Esophagus squamous epithelium (tissue), 5 donors: ENCODE data around the gene SHMT2. TPM values are rescaled to one million over a fixed set of nuclear protein-coding genes. Genes with fewer than 3 reads are reported as not detected.

ENCODE experiments used
- DNase-seq: peaks from one replicate; lab custom pipeline; 2025; lab: John Stamatoyannopoulos, UW
- H3K27ac ChIP-seq, 4 donors: fragments of 200-600 bp; sonication (generic); one replicate each; pipeline ENCODE4 v1.5.1; 2016 to 2019; ENCODE audit warnings: mild to moderate bottlenecking in 1 of 4
- H3K27me3 ChIP-seq, 4 donors: fragments of 200-600 bp; sonication (generic); 1 replicate in 3 of 4; 2 replicates in 1 of 4; pipeline versions ENCODE4 v1.5.1 to v1.6.0; 2017 to 2021; ENCODE audit warnings: antibody characterized with exemption in 1 of 4
- H3K36me3 ChIP-seq, 3 donors: fragments of 200-600 bp; sonication (generic); one replicate each; pipeline ENCODE4 v1.5.1; 2016 to 2019
- H3K4me1 ChIP-seq, 3 donors: fragments of 200-600 bp; sonication (generic); one replicate each; pipeline ENCODE4 v1.5.1; 2017 to 2019
- H3K4me3 ChIP-seq, 4 donors: fragments of 200-600 bp; sonication (generic); 1 replicate in 3 of 4; 2 replicates in 1 of 4; pipeline ENCODE4 v1.5.1; 2016 to 2019; ENCODE audit warnings: mild to moderate bottlenecking in 2 of 4, moderate library complexity in 1 of 4
- H3K9me3 ChIP-seq, 3 donors: fragments of 200-600 bp; sonication (generic); one replicate each; pipeline ENCODE4 v1.5.1; 2016 to 2019
- POLR2A ChIP-seq, 4 donors: fragments of 450-650 bp; IDR thresholded peaks; one replicate each; pipeline ENCODE4 v1.6.1; 2017; ENCODE audit warnings: antibody characterized with exemption in 4 of 4, mild to moderate bottlenecking in 4 of 4, moderate library complexity in 3 of 4
- WGBS, 2 donors: methylation state at CpG; one replicate each; pipeline ENCODE4 v1.1.5; 2018; 5-methylcytosine and 5-hydroxymethylcytosine counted together
- intact Hi-C: fragments of 100-400 bp; cut with DNase I; formaldehyde crosslinking; loops from one replicate; pipeline ENCODE4 v1.15.0; 2022
- total RNA-seq, 4 donors: library from RNA; depleted of rRNA; stranded (reverse); fragments of >200 nt; gene quantifications; one replicate each; pipeline ENCODE4 v1.1.0, GENCODE V29; 2016
- TF ChIP-seq, protein P1 (sequence below), 6 experiments: fragments of 450-650 bp in 4 of 6; fragments of 200-600 bp in 2 of 6; sonication (generic) in 2 of 6; IDR thresholded peaks; one replicate each; pipeline ENCODE4 v1.5.1; 2016 to 2019; ENCODE audit warnings: antibody characterized with exemption in 6 of 6, mild to moderate bottlenecking in 4 of 6, moderate library complexity in 4 of 6
- donor health status: DM: yes; HTN: yes; CAD: no.

The SHMT2 gene
- total RNA-seq, 4 donors from 2014 or later, result 56.1 to 104 (median 76.6) TPM

DNA sequence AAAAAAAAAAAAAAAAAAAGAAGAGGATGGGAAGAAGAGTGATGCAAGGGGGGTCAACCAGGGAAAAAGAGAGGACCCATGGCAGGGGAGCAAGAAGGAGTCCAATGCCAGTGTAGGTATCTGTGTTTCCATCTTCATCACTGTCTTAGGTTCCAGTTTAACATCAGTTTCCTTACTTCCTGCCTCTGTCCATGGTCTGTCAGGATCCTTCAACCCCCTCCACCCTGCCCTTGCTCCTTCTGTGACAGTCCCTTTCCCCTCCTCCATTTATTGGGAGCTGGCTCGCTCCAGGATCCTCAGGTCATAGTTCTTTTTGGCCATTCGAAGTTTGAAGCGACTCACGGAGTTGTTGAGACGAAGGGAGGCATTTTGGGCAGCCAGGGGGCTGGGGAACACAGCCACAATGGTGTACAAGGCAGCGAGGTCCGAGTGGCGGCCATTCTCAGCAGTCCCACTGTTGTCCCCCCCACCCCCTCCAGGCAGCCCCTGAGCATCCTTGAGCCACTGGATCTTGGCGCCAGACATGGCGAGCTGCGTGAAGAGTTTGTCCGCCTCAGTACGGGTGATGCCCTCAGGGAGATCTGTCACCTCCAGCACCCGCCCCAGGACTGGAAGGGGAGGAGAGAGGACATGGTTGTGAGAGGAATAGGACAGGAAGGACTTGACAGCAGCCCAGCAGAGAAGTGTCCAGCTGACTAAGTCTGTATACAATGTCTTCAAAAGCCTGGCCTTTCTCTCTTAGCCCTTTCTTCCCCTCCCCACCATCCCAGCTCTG, 25.2 kb downstream of the SHMT2 start:
- intact Hi-C loops, result no loop called here
- no peaks in the 10 kb centered on the region for H3K27me3 ChIP-seq
- H3K9me3 ChIP-seq, result no peaks in the 10 kb centered on the region
- WGBS, 2 donors, result 100% methylated on average over 4 of the region's 14 CpGs; no CpG with 5 or more reads in 1 of the 2 donors
- DNase-seq, result no peak
- no peak overlapping the region for H3K27ac ChIP-seq
- no peak overlapping the region for H3K4me3 ChIP-seq
- TF ChIP-seq, protein P1, sequence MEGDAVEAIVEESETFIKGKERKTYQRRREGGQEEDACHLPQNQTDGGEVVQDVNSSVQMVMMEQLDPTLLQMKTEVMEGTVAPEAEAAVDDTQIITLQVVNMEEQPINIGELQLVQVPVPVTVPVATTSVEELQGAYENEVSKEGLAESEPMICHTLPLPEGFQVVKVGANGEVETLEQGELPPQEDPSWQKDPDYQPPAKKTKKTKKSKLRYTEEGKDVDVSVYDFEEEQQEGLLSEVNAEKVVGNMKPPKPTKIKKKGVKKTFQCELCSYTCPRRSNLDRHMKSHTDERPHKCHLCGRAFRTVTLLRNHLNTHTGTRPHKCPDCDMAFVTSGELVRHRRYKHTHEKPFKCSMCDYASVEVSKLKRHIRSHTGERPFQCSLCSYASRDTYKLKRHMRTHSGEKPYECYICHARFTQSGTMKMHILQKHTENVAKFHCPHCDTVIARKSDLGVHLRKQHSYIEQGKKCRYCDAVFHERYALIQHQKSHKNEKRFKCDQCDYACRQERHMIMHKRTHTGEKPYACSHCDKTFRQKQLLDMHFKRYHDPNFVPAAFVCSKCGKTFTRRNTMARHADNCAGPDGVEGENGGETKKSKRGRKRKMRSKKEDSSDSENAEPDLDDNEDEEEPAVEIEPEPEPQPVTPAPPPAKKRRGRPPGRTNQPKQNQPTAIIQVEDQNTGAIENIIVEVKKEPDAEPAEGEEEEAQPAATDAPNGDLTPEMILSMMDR (IDR thresholded peaks at IDR 0.05), result no peak
- TF ChIP-seq POLR2A (IDR thresholded peaks at IDR 0.05), result no peak
- H3K4me1 ChIP-seq, result no peaks in the 10 kb centered on the region
- peaks cover 0 to 67% (median 14%) of the 10 kb centered on the region in 3 donors for H3K36me3 ChIP-seq

DNA sequence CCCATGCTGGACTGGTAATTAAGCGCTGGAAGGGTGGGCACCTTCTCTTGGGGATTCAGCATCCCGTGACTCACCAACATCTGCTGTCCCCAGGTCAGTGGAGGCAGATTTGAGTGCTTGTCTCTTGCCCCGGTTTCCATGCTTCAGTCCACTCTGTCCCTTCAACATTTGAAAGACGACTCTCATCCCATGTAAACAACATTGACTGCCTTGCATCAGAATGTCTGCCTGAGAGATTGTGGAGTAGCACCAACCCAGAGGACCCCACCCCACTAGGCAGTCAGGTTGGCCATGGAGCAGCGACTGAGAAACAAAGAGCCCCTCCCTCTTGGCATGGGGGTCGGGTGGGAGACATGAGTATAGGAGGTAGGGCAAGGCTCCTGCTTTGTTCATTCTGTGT, 26.4 kb downstream of the SHMT2 start:
- H3K36me3 ChIP-seq, result peaks cover 0 to 79% (median 19%) of the 10 kb centered on the region in 3 donors
- no peaks in the 10 kb centered on the region for H3K9me3 ChIP-seq
- intact Hi-C loops, result no loop called here
- no peak for DNase-seq
- no peak for TF ChIP-seq POLR2A (IDR thresholded peaks at IDR 0.05)
- TF ChIP-seq, protein P1 (IDR thresholded peaks at IDR 0.05), result no peak
- no peaks in the 10 kb centered on the region for H3K4me1 ChIP-seq
- 80 to 100% methylated on average over 1 to 2 of the region's 6 CpGs for WGBS, 2 donors
- no peak overlapping the region for H3K27ac ChIP-seq
- H3K27me3 ChIP-seq, result no peaks in the 10 kb centered on the region
- no peak overlapping the region for H3K4me3 ChIP-seq

GRCh38 chr12:57258977-57259970, 29.8 kb downstream of the SHMT2 start:
- no peaks in the 10 kb centered on the region for H3K9me3 ChIP-seq
- DNase-seq, result no peak
- peaks cover 0 to 94% (median 19%) of the 10 kb centered on the region in 3 donors for H3K36me3 ChIP-seq
- no peaks in the 10 kb centered on the region for H3K4me1 ChIP-seq
- 70 to 71% methylated on average over 4 to 6 of the region's 6 CpGs for WGBS, 2 donors
- intact Hi-C loops, result no loop called here
- no peak overlapping the region for H3K27ac ChIP-seq
- TF ChIP-seq POLR2A (IDR thresholded peaks at IDR 0.05), result no peak
- TF ChIP-seq, protein P1 (IDR thresholded peaks at IDR 0.05), result no peak
- H3K27me3 ChIP-seq, result no peaks in the 10 kb centered on the region
- H3K4me3 ChIP-seq, result no peak overlapping the region

DNA sequence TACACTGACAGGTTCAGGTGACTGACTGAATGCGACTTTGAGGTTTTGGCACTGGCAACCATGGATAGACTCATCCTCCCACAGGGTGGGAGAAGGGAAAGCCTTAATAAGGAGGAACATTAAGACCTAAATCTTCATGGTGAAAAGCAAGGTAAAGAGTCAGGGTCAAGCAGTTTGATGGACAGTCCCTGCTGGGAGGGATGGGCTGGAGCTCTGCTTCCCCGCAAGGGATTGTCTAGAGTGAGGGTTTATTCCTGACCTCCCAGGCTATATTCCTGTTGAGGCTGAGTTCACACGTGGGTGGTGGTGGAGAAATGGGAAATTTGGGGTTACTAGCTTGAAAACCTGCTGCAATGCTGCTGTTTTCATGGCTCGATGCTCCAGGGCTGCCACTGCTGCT, 30.9 kb downstream of the SHMT2 start:
- Histone ChIP-seq H3K36me3 (peaks cover 0 to 94% (median 19%) of the 10 kb centered on the region in 3 donors), H3K9me3 (no peaks in the 10 kb centered on the region), H3K27ac (no peak overlapping the region), H3K4me1 (no peaks in the 10 kb centered on the region), H3K27me3 (no peaks in the 10 kb centered on the region), H3K4me3 (no peak overlapping the region)
- WGBS, 2 donors, result 81 to 87% methylated on average over 4 of the region's 4 CpGs
- intact Hi-C loops, result no loop called here
- TF ChIP-seq, protein P1 (IDR thresholded peaks at IDR 0.05), result no peak
- TF ChIP-seq POLR2A (IDR thresholded peaks at IDR 0.05), result no peak
- DNase-seq, result no peak
